ENCODE data around the gene SLC7A14. TPM values are rescaled to one million over a fixed set of nuclear protein-coding genes. Genes with fewer than 3 reads are reported as not detected.

The SLC7A14 gene
- total and polyA plus RNA-seq, 2 donors (not counting 1 experiment from before 2014, with no cell fraction given), result not detected

GRCh38 chr3:170469151-170470062 is 116.5 kb downstream of the SLC7A14 start:
- H3K27me3 Mint-ChIP-seq, result peaks cover 52% of the 10 kb centered on the region

More at GRCh38 chr3:170469151-170470062, 116.5 kb downstream of the SLC7A14 start:
- Histone ChIP-seq H2AFZ (ENCODE audit: insufficient read depth, low read depth, low read length, poor library complexity, severe bottlenecking) (no peak overlapping the region), H3K27ac (ENCODE audit: low read length in 2 of 2) (no peak overlapping the region), H3K4me2 (replicated peaks; ENCODE audit: low read depth, low read length, poor library complexity, severe bottlenecking) (no peak overlapping the region), H4K20me1 (ENCODE audit: control insufficient read depth, insufficient read depth, low read length, poor library complexity, severe bottlenecking) (no peaks in the 10 kb centered on the region), H3K9ac (ENCODE audit: low read length) (no peak overlapping the region), H3K9me3 (ENCODE audit: control extremely low read depth in 1 of 3, control insufficient read depth in 2 of 3, insufficient read depth in 1 of 3, low read length in 2 of 3) (no peaks in the 10 kb centered on the region), H3K36me3 (replicated peaks in 1 of 2; ENCODE audit: control extremely low read depth in 1 of 2, control insufficient read depth in 1 of 2, extremely low read depth in 1 of 2, insufficient read depth in 2 of 2, low read length in 1 of 2) (no peaks in the 10 kb centered on the region), H3K4me1 (ENCODE audit: control insufficient read depth in 2 of 2, insufficient read depth in 2 of 2, low read length in 2 of 2) (no peaks in the 10 kb centered on the region), H3K79me2 (ENCODE audit: control insufficient read depth, insufficient read depth, low read length) (no peaks in the 10 kb centered on the region), H3K4me3 (ENCODE audit: control extremely low read depth in 1 of 5, extremely low read depth in 1 of 5, insufficient read depth in 1 of 5, low read depth in 2 of 5, low read length in 4 of 5) (no peak overlapping the region), H3K27me3 (replicated peaks in 1 of 4; ENCODE audit: control extremely low read depth in 1 of 4, control insufficient read depth in 3 of 4, insufficient read depth in 4 of 4, low read length in 3 of 4) (peaks cover 0 to 11% (median 5%) of the 10 kb centered on the region in 4 experiments)
- DNase-seq, result no peak
- no peak for ATAC-seq (ENCODE audit: low read depth)
- intact Hi-C loops (cut with micrococcal nuclease), result no loop called here
- WGBS (ENCODE audit: insufficient coverage), result 76% methylated on average over 2 of the region's 5 CpGs
- no peak for TF ChIP-seq CTCF (IDR thresholded peaks at IDR 0.05)
- no peak for TF ChIP-seq EZH2 (IDR thresholded peaks at IDR 0.05; ENCODE audit: borderline replicate concordance, insufficient read depth, low read depth, low read length, poor library complexity, severe bottlenecking)
- Mint-ChIP-seq H3K9me3 (ENCODE audit: insufficient read depth) (no peaks in the 10 kb centered on the region), H3K27ac (no peak overlapping the region), H3K4me1 (no peaks in the 10 kb centered on the region), H3K4me3 (no peak overlapping the region)
- CTCF ChIA-PET, result interaction anchor here (0.6 kb wide), 1 partner anchor 140 kb away, joined by 3 read pairs; no protein-coding TSS in a partner anchor
- POLR2A ChIA-PET, result no interaction called here
